Muscle of leg (tissue), 11 donors: ENCODE results near the gene NBEA. TPM values are rescaled to one million over a fixed set of nuclear protein-coding genes. Genes with fewer than 3 reads are reported as not detected.
A peak's percentile ranks its signal among the peaks of the same experiment; 100 is the strongest.

ENCODE experiments used
- DNase-seq: peaks from one replicate; pipeline ENCODE4 v3.0.0; 2013
- H3K27ac ChIP-seq: one replicate; pipeline ENCODE4 v1.5.1; 2013; ENCODE audit warnings: mild to moderate bottlenecking, low read length, control low read depth
- H3K27me3 ChIP-seq: one replicate; pipeline ENCODE4 v1.6.1; 2013; ENCODE audit warnings: low read length; ENCODE audit not compliant: control insufficient read depth, insufficient read depth
- H3K36me3 ChIP-seq: one replicate; pipeline ENCODE4 v1.6.1; 2013; ENCODE audit warnings: low read length; ENCODE audit not compliant: control insufficient read depth, insufficient read depth
- H3K4me1 ChIP-seq: one replicate; pipeline ENCODE4 v1.6.1; 2013; ENCODE audit warnings: low read length; ENCODE audit not compliant: control insufficient read depth, insufficient read depth
- H3K4me3 ChIP-seq: one replicate; pipeline ENCODE4 v1.5.1; 2013; ENCODE audit warnings: low read length, control low read depth
- H3K9me3 ChIP-seq: replicated peaks from 2 replicates; pipeline ENCODE4 v1.6.1; 2013; ENCODE audit warnings: low read depth, low read length; ENCODE audit not compliant: control insufficient read depth
- WGBS: methylation state at CpG from one replicate; pipeline ENCODE4 v1.1.5; 2013; ENCODE audit warnings: missing lambda C conversion rate; ENCODE audit not compliant: insufficient coverage; 5-methylcytosine and 5-hydroxymethylcytosine counted together
- polyA plus RNA-seq, 8 donors: library from polyadenylated mRNA; unstranded; fragments of 120-200 nt; gene quantifications; one replicate each; pipeline versions ENCODE4 v1.2.1 to v1.2.3, GENCODE V29; 2013; ENCODE audit warnings: inconsistent platforms in 1 of 8, low replicate concordance in 1 of 8; ENCODE audit not compliant: insufficient read length in 8 of 8, insufficient read depth in 1 of 8
- total RNA-seq: library from RNA; stranded (reverse); fragments of 120-200 nt; gene quantifications from one replicate; pipeline ENCODE4 v1.2.4, GENCODE V29; 2013

Gene NBEA
- total and polyA plus RNA-seq, 9 donors: 10.1 to 19.8 (median 16.0) TPM

DNA sequence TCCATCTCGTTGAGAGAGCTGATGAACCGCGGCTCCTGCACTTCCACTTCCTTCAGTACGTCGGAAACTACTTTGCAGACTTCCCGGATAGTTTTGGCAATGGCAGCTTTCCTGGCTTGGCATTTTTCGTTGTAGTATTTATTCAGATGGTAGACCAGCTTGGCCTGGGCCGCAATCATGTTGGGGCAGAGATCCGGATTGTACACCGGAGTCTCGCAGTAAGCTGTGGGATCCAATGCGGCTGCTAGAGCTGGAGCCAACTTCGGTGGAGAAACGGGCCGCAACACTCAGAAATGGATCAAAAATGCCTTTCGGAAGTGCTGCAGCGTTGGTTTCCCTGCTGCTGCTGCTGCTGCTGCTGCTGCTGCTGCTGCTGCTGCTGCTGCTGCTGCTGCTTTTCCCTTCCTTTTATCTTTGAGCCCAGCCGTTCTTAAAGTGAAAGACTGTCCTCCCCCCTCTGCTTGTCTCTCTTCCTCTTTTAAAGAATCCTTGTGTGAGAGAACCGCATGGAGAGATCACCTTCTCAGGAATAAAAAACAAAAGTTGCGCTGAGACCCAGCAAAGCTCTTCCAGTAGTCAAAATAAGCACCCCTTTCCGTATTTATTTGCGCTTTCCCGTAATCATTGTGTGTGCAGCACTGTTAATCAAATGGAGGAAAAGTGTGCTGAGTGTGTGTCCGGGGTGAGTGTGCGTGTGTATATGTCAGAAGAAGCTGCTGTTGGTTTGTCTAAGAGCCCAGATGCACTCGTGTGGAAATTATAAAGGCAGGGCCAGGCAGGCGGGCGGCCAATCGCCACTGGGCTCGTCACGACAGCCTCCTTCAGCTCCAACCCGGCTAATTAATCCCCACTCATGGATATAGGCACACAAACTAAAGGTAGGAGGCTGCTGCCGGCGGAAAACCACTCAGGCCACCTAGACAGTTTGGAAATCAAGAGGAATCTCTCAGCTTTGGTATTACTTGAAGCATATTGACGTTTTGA, 534.2 kb downstream of the NBEA start, which contains the start of gene MAB21L1:
MAB21L1 (minus strand) TSS at position 730 of the 984 bp plus-strand sequence; CDS start at position 179, 551 bp downstream.
- WGBS: 2% methylated on average over 21 of the region's 35 CpGs
- peak within 1 kb of the TSS; percentile 91 for H3K4me3 ChIP-seq
- H3K27me3 ChIP-seq: peaks cover 35% of the 10 kb centered on the region
- H3K27ac ChIP-seq: peak within 1 kb of the TSS; percentile 96
- peaks cover 2% of the 10 kb centered on the region for H3K4me1 ChIP-seq
- no peaks in the 10 kb centered on the region for H3K36me3 ChIP-seq
- DNase-seq: peak; percentile 96
- no peaks in the 10 kb centered on the region for H3K9me3 ChIP-seq

DNA sequence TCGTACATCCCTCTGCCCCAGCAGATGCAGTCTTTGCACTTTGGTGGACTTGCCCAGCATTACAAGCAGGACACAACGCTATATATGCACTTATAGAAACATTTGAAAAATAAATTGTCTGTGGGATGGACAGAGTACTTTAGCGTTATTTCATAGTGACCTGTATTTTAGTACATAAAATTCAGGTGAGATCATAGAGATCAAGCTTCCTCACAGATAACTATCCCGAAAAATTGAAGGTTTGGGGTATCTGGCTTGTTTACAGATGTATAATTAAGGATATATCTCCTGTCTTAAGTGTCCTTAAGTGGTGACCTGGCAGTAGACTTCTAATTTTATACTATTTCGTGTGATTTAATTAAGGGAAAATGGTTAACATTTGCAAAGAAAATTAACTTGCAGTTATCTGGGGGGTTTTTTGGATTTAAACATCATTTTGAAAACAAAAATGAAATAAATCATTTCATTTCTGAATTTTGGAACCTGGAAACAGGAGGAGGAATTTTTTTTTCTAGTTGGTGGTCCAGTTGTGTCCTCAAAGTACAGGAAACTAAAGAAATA, 535.4 kb downstream of the NBEA start:
- Histone ChIP-seq H3K4me1 (peaks cover 2% of the 10 kb centered on the region), H3K9me3 (no peaks in the 10 kb centered on the region), H3K27me3 (peaks cover 28% of the 10 kb centered on the region), H3K36me3 (no peaks in the 10 kb centered on the region), H3K27ac (peak overlapping the region; percentile 96), H3K4me3 (peak overlapping the region; percentile 91)
- DNase-seq: no peak
- no CpG with 5 or more reads among the region's 5 CpGs for WGBS

DNA sequence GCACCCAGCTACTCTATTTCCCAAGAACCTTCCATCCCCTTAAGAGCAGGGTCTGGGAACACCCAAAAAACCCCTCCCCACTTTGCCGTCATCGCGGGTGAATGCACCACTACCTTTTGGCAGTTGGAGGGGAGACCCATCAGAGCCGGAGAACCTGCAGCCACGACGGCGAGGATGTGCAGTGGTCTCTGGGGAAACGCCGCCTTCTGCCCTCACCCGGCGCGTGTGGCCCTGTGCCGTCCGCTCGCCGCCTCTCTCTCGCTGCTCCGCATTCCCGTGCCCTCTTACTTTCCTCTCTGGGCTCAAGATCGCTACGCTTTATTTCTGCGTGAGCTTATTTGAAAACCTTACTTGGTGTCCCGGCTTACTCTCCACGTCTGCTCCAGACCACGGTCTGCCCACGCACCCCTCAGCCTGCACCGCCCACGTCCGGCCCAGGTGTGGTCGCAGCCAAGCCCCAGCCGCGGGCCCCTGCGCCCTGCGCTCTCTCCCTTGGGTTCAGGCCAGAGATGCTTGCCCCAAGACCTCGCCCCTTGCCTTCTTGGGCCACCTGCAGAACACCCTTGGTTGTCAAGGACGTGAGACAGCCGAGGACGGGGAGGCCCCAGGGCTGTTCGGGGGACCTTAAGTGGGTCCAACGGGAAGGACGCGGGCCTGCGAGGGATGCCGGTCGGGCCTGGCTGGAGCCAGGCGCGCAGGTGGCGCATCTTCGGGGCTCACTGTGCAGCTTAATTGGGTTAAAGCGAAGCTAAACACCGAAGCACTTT, 536.4 kb downstream of the NBEA start:
- DNase-seq: peak; percentile 40
- peaks cover 2% of the 10 kb centered on the region for H3K4me1 ChIP-seq
- H3K4me3 ChIP-seq: peak overlapping the region; percentile 91
- no peaks in the 10 kb centered on the region for H3K36me3 ChIP-seq
- no peaks in the 10 kb centered on the region for H3K9me3 ChIP-seq
- 29% methylated on average over 50 of the region's 51 CpGs for WGBS
- peak overlapping the region; percentile 96 for H3K27ac ChIP-seq
- peaks cover 28% of the 10 kb centered on the region for H3K27me3 ChIP-seq

DNA sequence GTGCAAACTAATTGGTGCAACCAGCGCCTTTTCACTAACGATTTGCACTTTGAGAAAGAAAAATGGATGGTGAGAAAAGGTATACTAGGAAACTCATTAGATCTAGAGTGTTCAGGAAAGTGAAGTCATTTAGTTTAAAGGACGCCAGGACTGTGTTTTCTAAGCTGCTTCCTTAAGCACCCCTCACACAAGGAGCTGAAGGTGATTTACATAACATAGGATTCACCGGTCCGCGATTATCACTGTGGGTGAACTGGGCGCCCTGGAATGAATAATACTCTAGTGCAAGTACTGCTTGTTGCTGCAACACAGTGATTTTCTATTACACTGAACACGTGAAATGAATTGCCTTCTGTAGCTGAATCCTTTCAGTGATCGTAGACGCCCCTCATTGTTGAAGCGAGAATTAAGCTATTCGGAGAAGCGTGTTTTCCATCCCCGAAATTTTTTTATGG, 537.0 kb downstream of the NBEA start:
- Histone ChIP-seq H3K9me3 (no peaks in the 10 kb centered on the region), H3K27ac (peak overlapping the region; percentile 96), H3K36me3 (no peaks in the 10 kb centered on the region), H3K4me1 (peaks cover 2% of the 10 kb centered on the region), H3K4me3 (peak overlapping the region; percentile 91), H3K27me3 (peaks cover 28% of the 10 kb centered on the region)
- peak; percentile 65 for DNase-seq
- WGBS: 64% methylated on average over 11 of the region's 14 CpGs

DNA sequence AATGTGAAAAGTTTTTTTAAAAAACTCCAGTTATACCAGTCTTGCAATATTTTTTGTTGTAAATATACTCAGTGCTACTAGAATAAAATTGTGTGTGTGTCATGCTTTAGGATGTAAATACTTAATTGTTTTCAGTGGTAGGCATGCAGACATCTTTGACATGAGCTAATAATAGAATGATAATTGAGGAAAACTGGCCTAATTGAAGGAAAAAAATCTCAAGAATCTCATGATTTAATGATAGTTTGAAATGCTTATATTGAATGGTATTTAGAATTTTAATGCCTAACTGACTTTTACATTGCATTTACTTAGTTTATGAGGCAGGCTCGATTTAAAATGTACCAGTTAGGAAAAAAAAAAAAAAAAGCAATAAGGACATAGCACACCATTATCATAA, 537.6 kb downstream of the NBEA start:
- no peak for DNase-seq
- Histone ChIP-seq H3K36me3 (no peaks in the 10 kb centered on the region), H3K4me1 (peaks cover 2% of the 10 kb centered on the region), H3K4me3 (no peak overlapping the region), H3K27ac (no peak overlapping the region), H3K9me3 (no peaks in the 10 kb centered on the region), H3K27me3 (peaks cover 28% of the 10 kb centered on the region)
- no CpG with 5 or more reads among the region's 1 CpG for WGBS

DNA sequence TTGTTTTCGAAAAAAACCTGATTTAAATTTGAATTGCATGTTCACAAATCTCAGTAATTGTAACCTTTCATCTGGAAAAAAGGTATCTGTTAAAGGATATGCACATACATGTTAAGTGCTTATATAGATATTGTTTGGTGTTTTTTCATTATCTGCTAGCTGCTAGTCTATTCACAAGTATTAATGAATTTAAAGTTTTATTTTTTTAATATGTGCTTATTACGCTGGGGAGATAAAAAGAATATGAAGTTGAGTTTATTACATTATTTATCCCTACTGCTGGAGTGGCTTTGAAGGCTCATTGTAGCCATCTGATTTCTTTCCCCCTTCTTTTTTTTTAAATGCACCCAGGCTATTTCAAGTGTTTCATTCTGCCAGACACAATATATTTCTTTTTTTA, 538.3 kb downstream of the NBEA start:
- H3K27ac ChIP-seq: no peak overlapping the region
- peaks cover 23% of the 10 kb centered on the region for H3K27me3 ChIP-seq
- no peak for DNase-seq
- H3K4me1 ChIP-seq: peaks cover 2% of the 10 kb centered on the region
- no peaks in the 10 kb centered on the region for H3K36me3 ChIP-seq
- H3K9me3 ChIP-seq: no peaks in the 10 kb centered on the region
- H3K4me3 ChIP-seq: no peak overlapping the region
- no CpG with 5 or more reads among the region's 2 CpGs for WGBS

DNA sequence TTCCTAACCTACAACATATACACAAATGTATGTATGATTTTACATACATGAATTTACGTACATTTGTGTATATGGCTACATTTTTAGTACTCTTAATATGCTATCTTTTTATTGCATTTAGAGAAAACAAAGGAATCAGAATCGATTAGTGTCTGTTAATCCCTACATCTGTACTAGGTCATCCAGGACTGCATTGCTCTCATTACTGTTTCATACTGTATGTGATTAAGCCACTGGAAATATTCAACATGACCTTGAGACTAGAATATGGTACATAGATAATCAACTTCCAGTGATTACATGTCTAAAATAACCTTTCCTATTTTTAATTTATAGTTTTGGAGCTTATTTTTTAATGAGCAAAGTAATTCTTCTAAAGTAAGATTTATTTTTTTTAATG, 539.7 kb downstream of the NBEA start:
- H3K36me3 ChIP-seq: no peaks in the 10 kb centered on the region
- H3K27me3 ChIP-seq: peaks cover 9% of the 10 kb centered on the region
- no peaks in the 10 kb centered on the region for H3K9me3 ChIP-seq
- no peak overlapping the region for H3K27ac ChIP-seq
- no peak for DNase-seq
- no peak overlapping the region for H3K4me3 ChIP-seq
- peaks cover 2% of the 10 kb centered on the region for H3K4me1 ChIP-seq
- WGBS: no CpG with 5 or more reads among the region's 2 CpGs

DNA sequence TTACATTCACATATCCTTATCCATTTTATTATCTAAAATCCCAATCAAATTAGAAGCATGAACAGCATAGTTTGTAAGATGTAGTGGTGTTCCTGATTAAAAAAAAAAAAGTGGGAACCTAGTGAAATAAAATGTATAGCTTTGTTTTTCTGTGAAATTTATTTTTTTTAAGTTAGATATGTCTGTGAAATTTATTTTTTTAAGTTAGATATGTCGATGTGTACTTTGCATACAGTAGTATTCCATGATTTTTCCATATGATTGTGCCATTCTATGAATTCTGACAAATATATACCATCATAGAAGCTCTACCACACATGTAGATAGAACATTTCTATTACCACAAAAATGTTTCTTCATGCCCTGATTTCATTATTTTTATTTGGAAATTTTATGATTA, 540.5 kb downstream of the NBEA start:
- no peak overlapping the region for H3K4me3 ChIP-seq
- H3K4me1 ChIP-seq: peaks cover 2% of the 10 kb centered on the region
- no CpG with 5 or more reads among the region's 1 CpG for WGBS
- no peaks in the 10 kb centered on the region for H3K36me3 ChIP-seq
- H3K27me3 ChIP-seq: peaks cover 9% of the 10 kb centered on the region
- H3K9me3 ChIP-seq: no peaks in the 10 kb centered on the region
- no peak overlapping the region for H3K27ac ChIP-seq
- no peak for DNase-seq

DNA sequence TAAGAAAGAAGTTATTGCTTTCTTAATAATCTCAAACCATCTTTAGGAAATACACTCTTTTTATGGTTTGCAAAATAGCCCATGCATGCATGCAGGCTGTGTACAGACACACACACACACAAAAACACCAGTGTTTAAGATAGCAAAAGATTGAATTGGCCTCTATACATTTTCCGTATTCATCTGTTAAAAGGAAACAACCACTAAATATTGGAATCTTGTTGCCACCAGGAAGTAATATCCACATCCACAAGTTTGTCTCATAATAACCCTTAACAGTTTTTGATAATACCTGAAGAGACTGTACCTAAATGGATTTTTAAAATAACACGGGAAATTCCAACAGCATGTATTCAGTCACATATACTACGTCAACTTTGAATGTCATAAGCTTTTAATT, 541.7 kb downstream of the NBEA start:
- H3K9me3 ChIP-seq: no peaks in the 10 kb centered on the region
- H3K36me3 ChIP-seq: no peaks in the 10 kb centered on the region
- no peak overlapping the region for H3K4me3 ChIP-seq
- H3K27me3 ChIP-seq: peaks cover 1% of the 10 kb centered on the region
- WGBS: no CpG with 5 or more reads among the region's 3 CpGs
- H3K4me1 ChIP-seq: no peaks in the 10 kb centered on the region
- no peak for DNase-seq
- H3K27ac ChIP-seq: no peak overlapping the region

DNA sequence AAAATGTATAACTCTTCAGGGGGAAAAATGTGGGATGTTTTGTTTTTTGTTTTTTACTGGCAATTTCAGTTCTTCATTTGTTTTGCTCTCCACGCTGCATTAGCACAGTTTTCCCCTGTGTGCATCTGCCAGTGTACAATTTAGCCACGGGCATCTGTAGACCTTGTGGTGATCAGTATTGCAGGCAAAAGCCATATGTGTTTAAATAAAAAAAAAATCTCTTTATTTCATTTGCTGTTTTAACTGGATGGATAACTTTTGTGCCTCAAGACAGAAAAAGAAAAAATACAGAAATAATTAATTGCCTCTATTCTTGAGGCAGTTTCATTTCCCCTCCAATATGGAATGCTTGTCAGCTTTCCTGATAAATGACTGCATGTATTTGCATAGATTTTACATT, 542.3 kb downstream of the NBEA start:
- Histone ChIP-seq H3K36me3 (no peaks in the 10 kb centered on the region), H3K27me3 (no peaks in the 10 kb centered on the region), H3K4me1 (no peaks in the 10 kb centered on the region), H3K27ac (no peak overlapping the region), H3K4me3 (no peak overlapping the region), H3K9me3 (no peaks in the 10 kb centered on the region)
- no CpG with 5 or more reads among the region's 2 CpGs for WGBS
- DNase-seq: no peak
